Activated CD8-positive, alpha-beta T cell treated with anti-CD3 and anti-CD28 coated beads for 36 hours (primary cell): ENCODE results near the gene MYO5C. TPM values are rescaled to one million over a fixed set of nuclear protein-coding genes. Genes with fewer than 3 reads are reported as not detected.
A peak's percentile ranks its signal among the peaks of the same experiment; 100 is the strongest.

ENCODE experiments used
- ATAC-seq: fragments of 200-7000 bp; cut with Tn5 transposase; one replicate; pipeline ENCODE4 v1.10.0; 2021; ENCODE audit warnings: mild to moderate bottlenecking, moderate library complexity
- CTCF ChIA-PET: fragments of 350-600 bp; sonication (Branson Sonifier 250); formaldehyde crosslinking; loops from one replicate; lab custom pipeline; 2021; ENCODE audit warnings: antibody characterized with exemption; lab: Charles Lee
- POLR2A ChIA-PET: fragments of 350-600 bp; sonication (Branson Sonifier 250); formaldehyde crosslinking; loops from one replicate; lab custom pipeline; 2021; ENCODE audit warnings: antibody characterized with exemption; lab: Charles Lee
- DNase-seq: peaks from one replicate; pipeline ENCODE4 v3.0.0-alpha.2; 2020
- H3K27ac Mint-ChIP-seq: one replicate; pipeline ENCODE4 v1.8.0; 2021; ENCODE audit warnings: mild to moderate bottlenecking, mixed read lengths
- H3K27me3 Mint-ChIP-seq: one replicate; pipeline ENCODE4 v1.8.0; 2021; ENCODE audit warnings: mixed read lengths
- H3K36me3 Mint-ChIP-seq: one replicate; pipeline ENCODE4 v1.8.0; 2021; ENCODE audit warnings: low read depth, mixed read lengths
- H3K4me1 Mint-ChIP-seq: one replicate; pipeline ENCODE4 v1.8.0; 2021; ENCODE audit warnings: low read depth, mixed read lengths
- H3K4me3 Mint-ChIP-seq: one replicate; pipeline ENCODE4 v1.8.0; 2021; ENCODE audit warnings: mild to moderate bottlenecking, moderate library complexity, mixed read lengths
- H3K9me3 Mint-ChIP-seq: one replicate; pipeline ENCODE4 v1.8.0; 2021; ENCODE audit warnings: mixed read lengths
- intact Hi-C: fragments of 100-400 bp; cut with micrococcal nuclease; formaldehyde crosslinking; loops from one replicate; pipeline ENCODE4 v1.10.0; 2022
- total RNA-seq, 2 experiments: library from RNA; stranded (reverse); gene quantifications; one replicate each; pipeline ENCODE4 v1.2.3, GENCODE V29; 2021
- TF ChIP-seq, protein P1 (sequence below): fragments of 200-600 bp; IDR thresholded peaks from one replicate; pipeline ENCODE4 v1.8.0; 2022; ENCODE audit warnings: antibody characterized with exemption, mild to moderate bottlenecking

MYO5C gene
- total RNA-seq, 2 experiments from 2014 or later, result 1.3 to 1.9 TPM

DNA sequence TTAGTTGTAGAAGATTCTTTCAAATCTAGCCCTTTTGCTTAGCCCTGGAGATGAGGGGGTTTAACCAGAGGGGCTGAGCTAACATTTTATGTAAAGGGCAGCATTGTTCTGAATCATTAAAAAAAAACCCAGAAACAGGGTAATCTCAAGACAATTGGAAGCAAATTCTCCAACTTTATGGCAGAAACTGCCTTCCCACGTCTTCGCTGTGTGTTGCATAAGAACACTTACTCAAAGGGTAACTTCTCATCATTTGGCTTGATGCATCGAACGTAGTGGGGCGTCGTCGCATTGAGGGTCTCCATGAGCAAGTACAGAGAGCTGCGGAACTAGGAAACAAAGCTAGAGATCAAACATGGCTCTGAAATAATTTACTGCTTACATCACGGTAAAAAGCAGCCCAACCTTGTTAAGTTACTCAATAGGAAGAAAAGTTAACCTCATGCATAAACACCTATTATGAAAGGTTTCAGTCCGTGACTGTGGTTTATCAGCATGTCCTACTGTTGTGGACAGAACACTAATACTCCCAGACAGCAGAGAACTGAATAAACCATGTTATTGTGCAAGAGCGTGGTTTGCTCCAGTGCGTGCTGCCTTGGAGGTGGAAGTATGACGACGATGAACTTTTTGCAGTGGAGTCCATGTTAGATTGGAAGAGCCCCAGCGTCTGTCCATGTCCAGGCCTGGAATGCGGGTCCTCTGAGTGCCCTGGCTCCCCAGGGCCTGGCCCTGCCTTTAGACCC lies 48.7 kb downstream of the MYO5C start:
- intact Hi-C loops, result no loop called here
- H3K36me3 Mint-ChIP-seq, result no peaks in the 10 kb centered on the region
- POLR2A ChIA-PET, result interaction anchor here (0.5 to 1.8 kb wide), 2 partner anchors 11 to 96 kb away, joined by 3 to 6 read pairs; no protein-coding TSS in a partner anchor
- peaks cover 1% of the 10 kb centered on the region for H3K27me3 Mint-ChIP-seq
- no peak for ATAC-seq
- H3K9me3 Mint-ChIP-seq, result no peaks in the 10 kb centered on the region
- no peaks in the 10 kb centered on the region for H3K4me1 Mint-ChIP-seq
- H3K4me3 Mint-ChIP-seq, result no peak overlapping the region
- CTCF ChIA-PET, result interaction anchor here (0.8 to 2.6 kb wide), 3 partner anchors 10 to 488 kb away, joined by 3 to 10 read pairs (median 4); partner anchors contain the start of gene BCL2L10
- TF ChIP-seq, protein P1, sequence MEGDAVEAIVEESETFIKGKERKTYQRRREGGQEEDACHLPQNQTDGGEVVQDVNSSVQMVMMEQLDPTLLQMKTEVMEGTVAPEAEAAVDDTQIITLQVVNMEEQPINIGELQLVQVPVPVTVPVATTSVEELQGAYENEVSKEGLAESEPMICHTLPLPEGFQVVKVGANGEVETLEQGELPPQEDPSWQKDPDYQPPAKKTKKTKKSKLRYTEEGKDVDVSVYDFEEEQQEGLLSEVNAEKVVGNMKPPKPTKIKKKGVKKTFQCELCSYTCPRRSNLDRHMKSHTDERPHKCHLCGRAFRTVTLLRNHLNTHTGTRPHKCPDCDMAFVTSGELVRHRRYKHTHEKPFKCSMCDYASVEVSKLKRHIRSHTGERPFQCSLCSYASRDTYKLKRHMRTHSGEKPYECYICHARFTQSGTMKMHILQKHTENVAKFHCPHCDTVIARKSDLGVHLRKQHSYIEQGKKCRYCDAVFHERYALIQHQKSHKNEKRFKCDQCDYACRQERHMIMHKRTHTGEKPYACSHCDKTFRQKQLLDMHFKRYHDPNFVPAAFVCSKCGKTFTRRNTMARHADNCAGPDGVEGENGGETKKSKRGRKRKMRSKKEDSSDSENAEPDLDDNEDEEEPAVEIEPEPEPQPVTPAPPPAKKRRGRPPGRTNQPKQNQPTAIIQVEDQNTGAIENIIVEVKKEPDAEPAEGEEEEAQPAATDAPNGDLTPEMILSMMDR, result no peak
- DNase-seq, result no peak
- no peak overlapping the region for H3K27ac Mint-ChIP-seq

DNA sequence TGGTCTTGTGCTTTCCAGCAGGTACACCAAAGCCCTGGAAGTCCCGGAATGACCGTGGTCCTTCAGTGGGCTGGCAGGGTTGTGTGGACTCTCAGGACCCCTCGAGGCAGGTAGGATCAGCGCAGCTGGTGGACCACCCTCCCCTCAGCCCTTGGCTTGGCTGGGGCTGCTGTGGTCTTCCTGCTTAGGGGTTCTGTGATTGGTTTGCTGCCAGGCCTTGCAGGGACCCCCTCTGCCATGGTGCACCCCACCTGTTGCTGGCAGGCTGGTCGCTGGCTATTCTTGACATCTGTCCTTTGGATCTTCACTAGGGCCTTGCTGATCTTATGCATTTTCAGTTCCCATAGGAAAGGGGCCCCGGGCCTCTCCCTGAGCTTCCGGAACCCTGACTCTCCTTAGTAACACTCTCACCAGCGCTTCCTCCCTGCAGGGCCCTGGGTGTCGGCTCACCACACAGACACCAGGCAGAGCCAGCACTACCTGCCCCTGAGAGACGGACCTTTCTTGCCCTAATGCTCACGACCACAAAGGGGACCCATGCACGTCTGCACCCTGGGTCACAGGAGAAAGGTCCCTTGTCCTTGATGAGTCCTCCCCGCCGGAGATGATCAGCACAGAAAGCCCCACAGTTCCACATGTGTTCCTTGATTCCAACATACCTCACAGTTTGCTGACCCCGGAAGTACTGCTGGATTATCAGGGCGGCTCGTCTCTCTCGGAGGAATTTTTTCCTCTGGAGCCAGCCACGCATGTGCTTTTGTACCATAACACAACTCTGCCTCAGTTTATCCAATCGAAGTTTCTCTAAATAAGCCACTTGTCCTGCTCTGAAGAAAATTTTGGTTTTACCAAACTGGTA lies 51.7 kb downstream of the MYO5C start:
- no peak overlapping the region for H3K27ac Mint-ChIP-seq
- POLR2A ChIA-PET, result interaction anchor here (0.6 kb wide), 2 partner anchors 13 to 92 kb away, joined by 3 read pairs; no protein-coding TSS in a partner anchor
- ATAC-seq (no peak), DNase-seq (no peak)
- peaks cover 1% of the 10 kb centered on the region for H3K27me3 Mint-ChIP-seq
- TF ChIP-seq, protein P1, result no peak
- H3K4me3 Mint-ChIP-seq, result no peak overlapping the region
- intact Hi-C loops, result no loop called here
- CTCF ChIA-PET, result interaction anchor here (1.9 kb wide), 1 partner anchor 16 kb away, joined by 4 read pairs; no protein-coding TSS in a partner anchor
- no peaks in the 10 kb centered on the region for H3K9me3 Mint-ChIP-seq
- H3K36me3 Mint-ChIP-seq, result no peaks in the 10 kb centered on the region
- H3K4me1 Mint-ChIP-seq, result peaks cover 7% of the 10 kb centered on the region

DNA sequence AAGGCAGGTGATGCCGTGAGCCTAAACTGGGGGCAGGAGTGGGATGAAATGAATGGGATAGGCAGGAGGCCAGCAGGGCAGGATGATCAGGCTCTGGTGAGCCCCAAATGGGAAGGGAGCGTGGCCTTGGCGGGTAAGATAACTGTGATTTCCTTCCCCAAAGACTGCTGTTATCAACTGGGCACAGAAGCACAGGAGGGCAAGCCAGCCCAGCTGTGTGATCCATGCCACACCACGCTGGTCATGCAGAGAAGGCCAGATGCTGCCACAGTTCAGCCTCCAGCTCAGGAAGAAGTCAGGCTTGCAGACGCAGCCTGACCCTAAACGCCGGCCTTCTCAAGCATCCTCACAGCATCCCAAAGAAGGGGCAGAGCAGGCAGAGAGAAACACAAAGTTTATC lies 52.3 kb downstream of the MYO5C start:
- Mint-ChIP-seq H3K4me1 (peaks cover 7% of the 10 kb centered on the region), H3K36me3 (no peaks in the 10 kb centered on the region), H3K27ac (no peak overlapping the region), H3K4me3 (no peak overlapping the region), H3K27me3 (peaks cover 1% of the 10 kb centered on the region), H3K9me3 (no peaks in the 10 kb centered on the region)
- DNase-seq, result no peak
- TF ChIP-seq, protein P1, result no peak
- ATAC-seq, result no peak
- ChIA-PET POLR2A (no interaction called here), CTCF (no interaction called here)
- intact Hi-C loops, result no loop called here

DNA sequence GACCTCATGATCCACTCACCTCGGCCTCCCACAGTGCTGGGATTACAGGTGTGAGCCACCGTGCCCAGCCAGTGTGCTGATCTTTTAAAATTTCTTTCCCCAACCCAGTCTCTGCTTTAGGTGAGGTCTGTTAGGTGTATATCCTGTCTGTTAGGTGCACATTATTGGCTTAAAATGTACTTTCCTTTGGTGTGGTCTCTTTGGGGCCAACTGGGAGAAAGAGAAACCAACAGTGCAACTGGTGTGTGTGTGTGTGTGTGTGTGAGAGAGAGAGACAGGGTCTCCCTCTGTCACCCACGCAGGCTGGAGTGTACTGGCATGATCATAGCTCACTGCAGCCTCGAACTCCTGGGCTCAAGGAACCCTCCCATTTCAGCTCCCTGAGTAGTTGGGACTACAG lies 54.1 kb downstream of the MYO5C start:
- DNase-seq (peak; percentile 31), ATAC-seq (peak; percentile 79)
- no peaks in the 10 kb centered on the region for H3K9me3 Mint-ChIP-seq
- TF ChIP-seq, protein P1, result no peak
- no peaks in the 10 kb centered on the region for H3K36me3 Mint-ChIP-seq
- H3K27ac Mint-ChIP-seq, result peak overlapping the region; percentile 31
- H3K27me3 Mint-ChIP-seq, result no peaks in the 10 kb centered on the region
- H3K4me3 Mint-ChIP-seq, result no peak overlapping the region
- intact Hi-C loops, result no loop called here
- CTCF ChIA-PET, result interaction anchor here (0.7 to 2.3 kb wide), 3 partner anchors 14 to 308 kb away, joined by 3 to 14 read pairs (median 4); no protein-coding TSS in a partner anchor
- peaks cover 7% of the 10 kb centered on the region for H3K4me1 Mint-ChIP-seq
- POLR2A ChIA-PET, result interaction anchor here (1.0 kb wide), 1 partner anchor 84 kb away, joined by 4 read pairs; no protein-coding TSS in a partner anchor
